Vagina (tissue), 2 donors: ENCODE results near the gene STARD13. TPM values are rescaled to one million over a fixed set of nuclear protein-coding genes. Genes with fewer than 3 reads are reported as not detected.
A peak's percentile ranks its signal among the peaks of the same experiment; 100 is the strongest.

Source experiments
- DNase-seq, 2 donors: peaks; one replicate each; pipeline ENCODE4 v3.0.0-alpha.2; 2017; ENCODE audit errors: extremely low spot score in 2 of 2
- H3K27ac ChIP-seq: fragments of 200-600 bp; sonication (generic); one replicate; pipeline ENCODE4 v1.5.1; 2019
- H3K27me3 ChIP-seq: fragments of 200-600 bp; sonication (generic); one replicate; pipeline ENCODE4 v1.5.1; 2019
- H3K36me3 ChIP-seq, 2 donors: fragments of 200-600 bp; sonication (generic); one replicate each; pipeline ENCODE4 v1.5.1; 2017 to 2019
- H3K4me1 ChIP-seq: fragments of 200-600 bp; sonication (generic); one replicate; pipeline ENCODE4 v1.5.1; 2019
- H3K4me3 ChIP-seq, 2 donors: fragments of 200-600 bp; sonication (generic); 1 replicate in 1 of 2; 2 replicates in 1 of 2; pipeline ENCODE4 v1.5.1; 2016 to 2019
- H3K9me3 ChIP-seq: fragments of 200-600 bp; sonication (generic); one replicate; pipeline ENCODE4 v1.5.1; 2019
- CTCF ChIP-seq, 3 experiments: fragments of 450-650 bp in 2 of 3; fragments of 200-600 bp in 1 of 3; sonication (generic) in 1 of 3; IDR thresholded peaks; one replicate each; pipeline ENCODE4 v1.5.1; 2017 to 2019; ENCODE audit warnings: antibody characterized with exemption in 3 of 3, mild to moderate bottlenecking in 2 of 3, moderate library complexity in 2 of 3
- POLR2A ChIP-seq, 2 donors: fragments of 450-650 bp; IDR thresholded peaks; one replicate each; pipeline ENCODE4 v1.6.1; 2017; ENCODE audit warnings: antibody characterized with exemption in 2 of 2, mild to moderate bottlenecking in 2 of 2, moderate library complexity in 2 of 2
- POLR2AphosphoS5 ChIP-seq, 2 donors: sonication (generic); formaldehyde crosslinking; IDR thresholded peaks; one replicate each; pipeline ENCODE4 v1.9.0; 2017; ENCODE audit warnings: antibody characterized with exemption in 2 of 2, mild to moderate bottlenecking in 2 of 2, low read depth in 1 of 2; ENCODE audit not compliant: insufficient read depth in 1 of 2
- intact Hi-C: fragments of 100-400 bp; cut with DNase I; formaldehyde crosslinking; loops from one replicate; pipeline ENCODE4 v1.15.1; 2023
- total RNA-seq: library from RNA; depleted of rRNA; stranded (reverse); fragments of >200 nt; gene quantifications from one replicate; pipeline ENCODE4 v1.2.3, GENCODE V29; 2016

STARD13 gene
- total RNA-seq, 1 donor from 2014 or later, result 33.1 TPM

DNA sequence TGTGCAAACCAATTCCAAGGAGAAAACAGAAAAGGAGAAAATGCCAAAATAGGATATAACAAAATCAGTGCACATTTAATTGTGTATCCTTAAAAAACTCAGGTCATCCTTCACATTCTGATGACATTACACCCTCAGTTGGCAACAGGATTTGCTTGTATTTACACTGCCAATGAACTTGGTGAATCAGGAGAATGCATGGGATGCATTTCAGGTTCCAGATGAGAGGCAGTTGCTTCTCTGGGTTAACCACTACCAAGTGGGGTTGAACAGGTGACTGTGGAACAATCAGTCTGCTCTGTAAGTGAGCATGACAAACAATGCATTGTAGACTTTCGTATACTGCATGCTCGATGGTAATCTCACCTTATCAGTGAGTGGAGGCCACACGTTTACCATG lies 79.1 kb downstream of the STARD13 start:
- peaks cover 43% of the 10 kb centered on the region for H3K4me1 ChIP-seq
- peak overlapping the region; percentile 88 for H3K27ac ChIP-seq
- H3K36me3 ChIP-seq, result no peaks in the 10 kb centered on the region
- no peak for DNase-seq
- TF ChIP-seq CTCF (IDR thresholded peaks at IDR 0.05), result no peak
- no peaks in the 10 kb centered on the region for H3K9me3 ChIP-seq
- H3K4me3 ChIP-seq, result no peak overlapping the region
- H3K27me3 ChIP-seq, result no peaks in the 10 kb centered on the region
- intact Hi-C loops, result loop anchor here (10.0 kb wide), 1 partner anchor 82 kb away; no protein-coding TSS in a partner anchor

DNA sequence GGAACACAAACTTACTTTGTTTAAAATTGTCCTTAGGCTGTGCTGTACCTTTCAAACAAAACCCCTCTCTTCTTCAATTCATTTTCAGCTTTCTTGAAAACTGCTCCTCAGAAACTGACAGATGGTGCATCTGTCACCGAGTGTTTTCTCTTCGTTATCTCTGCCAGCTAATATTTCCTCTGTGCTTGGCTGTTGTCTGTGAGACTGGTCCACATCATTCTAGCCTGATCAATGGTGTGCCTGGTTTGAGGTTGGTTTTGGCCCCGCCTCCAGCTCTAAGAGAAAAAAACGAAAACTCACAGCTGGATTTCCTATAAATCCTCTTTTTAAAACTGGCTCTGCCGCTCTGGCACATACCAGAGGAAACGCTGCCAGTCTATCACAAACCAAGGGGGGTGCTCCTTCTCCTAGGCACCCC lies 79.7 kb downstream of the STARD13 start:
- intact Hi-C loops, result loop anchor here (10.0 kb wide), 1 partner anchor 81 kb away; no protein-coding TSS in a partner anchor

GRCh38 chr13:33205224-33205623 lies 80.3 kb downstream of the STARD13 start:
- intact Hi-C loops, result loop anchor here (10.0 kb wide), 1 partner anchor 80 kb away; no protein-coding TSS in a partner anchor
- H3K9me3 ChIP-seq, result no peaks in the 10 kb centered on the region
- no peaks in the 10 kb centered on the region for H3K27me3 ChIP-seq
- no peak for TF ChIP-seq POLR2A (IDR thresholded peaks at IDR 0.05)
- no peak for TF ChIP-seq POLR2AphosphoS5 (IDR thresholded peaks at IDR 0.05; ENCODE audit: insufficient read depth in 1 of 2, low read depth in 1 of 2)
- TF ChIP-seq CTCF (IDR thresholded peaks at IDR 0.05), result no peak
- H3K36me3 ChIP-seq, result no peaks in the 10 kb centered on the region
- no peak for DNase-seq
- H3K4me1 ChIP-seq, result peaks cover 46% of the 10 kb centered on the region
- H3K4me3 ChIP-seq, result peak overlapping the region; percentile 34 to 38
- H3K27ac ChIP-seq, result peak overlapping the region; percentile 88

More for the DNA sequence above, 79.7 kb downstream of the STARD13 start:
- H3K4me1 ChIP-seq, result peaks cover 43% of the 10 kb centered on the region
- no peak for DNase-seq
- no peak for TF ChIP-seq CTCF (IDR thresholded peaks at IDR 0.05)
- TF ChIP-seq POLR2AphosphoS5 (IDR thresholded peaks at IDR 0.05; ENCODE audit: insufficient read depth in 1 of 2, low read depth in 1 of 2), result no peak
- TF ChIP-seq POLR2A (IDR thresholded peaks at IDR 0.05), result no peak
- no peaks in the 10 kb centered on the region for H3K36me3 ChIP-seq
- H3K27me3 ChIP-seq, result no peaks in the 10 kb centered on the region
- no peaks in the 10 kb centered on the region for H3K9me3 ChIP-seq
- H3K4me3 ChIP-seq, result peak overlapping the region; percentile 19 to 38
- H3K27ac ChIP-seq, result peak overlapping the region; percentile 88

DNA sequence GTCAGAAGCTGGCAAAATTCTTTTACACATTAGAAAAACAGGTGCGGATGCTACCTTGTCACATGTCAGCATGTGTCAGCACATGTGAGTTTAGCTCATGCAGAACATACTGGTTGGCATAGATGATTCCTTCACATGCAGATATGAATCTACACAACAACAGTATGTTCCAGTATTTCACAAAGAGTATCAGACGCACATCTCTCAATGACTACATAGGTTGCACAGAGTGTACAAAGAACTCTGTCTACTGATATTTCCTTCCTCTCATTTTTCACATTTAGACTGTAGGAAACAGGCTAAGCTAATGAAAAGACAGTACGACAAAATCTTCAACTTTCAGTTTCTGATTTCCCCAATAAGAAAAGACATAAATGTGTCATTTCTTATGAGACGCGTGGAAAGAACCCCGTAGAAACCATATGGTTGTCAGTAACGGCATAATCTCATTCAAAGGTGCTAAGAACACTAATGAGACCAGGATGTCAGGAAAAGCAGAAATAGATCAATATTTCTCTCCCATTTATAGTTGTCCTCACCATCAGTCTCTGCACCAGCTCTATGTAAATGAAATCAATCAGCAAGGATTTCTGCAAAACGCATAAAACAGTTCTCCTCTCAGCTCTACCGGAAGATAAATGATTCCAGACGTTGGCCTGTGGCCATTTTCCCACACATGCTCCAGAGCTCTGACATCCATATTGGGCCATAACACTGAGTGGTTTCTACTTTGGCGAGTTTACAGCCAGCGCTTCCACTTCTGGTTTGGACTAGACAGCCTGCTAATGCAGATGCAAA lies 81.2 kb downstream of the STARD13 start:
- peak overlapping the region; percentile 34 to 38 for H3K4me3 ChIP-seq
- H3K36me3 ChIP-seq, result no peaks in the 10 kb centered on the region
- TF ChIP-seq POLR2AphosphoS5 (IDR thresholded peaks at IDR 0.05; ENCODE audit: insufficient read depth in 1 of 2, low read depth in 1 of 2) (peak in 1 of 2 donors; percentile 57), CTCF (IDR thresholded peaks at IDR 0.05) (no peak)
- DNase-seq, result no peak
- no peaks in the 10 kb centered on the region for H3K27me3 ChIP-seq
- peaks cover 55% of the 10 kb centered on the region for H3K4me1 ChIP-seq
- intact Hi-C loops, result loop anchor here (10.0 kb wide), 1 partner anchor 80 kb away; no protein-coding TSS in a partner anchor
- peak overlapping the region; percentile 88 for H3K27ac ChIP-seq
- no peaks in the 10 kb centered on the region for H3K9me3 ChIP-seq

DNA sequence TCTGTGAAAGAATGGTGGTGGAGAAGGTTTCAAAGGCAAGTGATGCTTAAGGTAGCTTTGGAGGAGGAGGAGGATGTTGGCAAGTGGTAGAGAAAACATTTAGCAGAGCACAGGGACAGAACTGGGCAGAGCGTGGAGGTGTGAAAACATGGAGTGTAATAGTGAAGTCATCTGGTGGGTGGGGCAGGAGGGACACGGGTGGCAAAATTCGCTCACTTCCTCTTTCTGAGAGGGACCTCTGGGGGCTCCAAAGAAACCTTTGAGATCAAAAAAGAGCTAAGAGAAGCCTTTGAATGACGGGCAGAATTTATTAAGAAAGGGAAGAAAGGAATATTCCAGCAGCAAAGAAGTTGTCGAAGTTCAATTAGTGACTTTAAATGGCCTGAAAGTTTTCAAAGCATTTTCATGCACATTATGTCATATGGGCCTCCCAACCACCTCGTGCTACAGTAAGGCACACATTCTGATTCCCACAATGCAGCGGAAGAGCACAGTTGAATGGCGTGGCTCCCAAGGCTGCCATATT lies 82.8 kb downstream of the STARD13 start:
- no peak for DNase-seq
- no peak for TF ChIP-seq POLR2A (IDR thresholded peaks at IDR 0.05)
- no peak for TF ChIP-seq CTCF (IDR thresholded peaks at IDR 0.05)
- TF ChIP-seq POLR2AphosphoS5 (IDR thresholded peaks at IDR 0.05; ENCODE audit: insufficient read depth in 1 of 2, low read depth in 1 of 2), result no peak
- peak overlapping the region; percentile 45 for H3K27ac ChIP-seq
- no peaks in the 10 kb centered on the region for H3K9me3 ChIP-seq
- H3K4me3 ChIP-seq, result no peak overlapping the region
- H3K4me1 ChIP-seq, result peaks cover 48% of the 10 kb centered on the region
- no peaks in the 10 kb centered on the region for H3K36me3 ChIP-seq
- no peaks in the 10 kb centered on the region for H3K27me3 ChIP-seq
- intact Hi-C loops, result loop anchor here (10.0 kb wide), 1 partner anchor 78 kb away; no protein-coding TSS in a partner anchor
